K562 (cell line): Measurements from ENCODE around the gene ABCC1. TPM values are rescaled to one million over a fixed set of nuclear protein-coding genes. Genes with fewer than 3 reads are reported as not detected.
A peak's percentile ranks its signal among the peaks of the same experiment; 100 is the strongest.

Experiments used
- AFF4 ChIP-seq: sonication (generic); formaldehyde crosslinking; IDR thresholded peaks from 2 replicates; pipeline ENCODE4 v1.8.0; 2023; ENCODE audit warnings: mild to moderate bottlenecking, missing genetic modification reagents
- CXXC5 ChIP-seq: fragments of 250-450 bp; sonication (Bioruptor Pico); IDR thresholded peaks from 2 replicates; pipeline ENCODE4 v1.8.0; 2022; ENCODE audit warnings: inconsistent platforms, mild to moderate bottlenecking, moderate library complexity
- FOXJ2 ChIP-seq: fragments of 200-800 bp; sonication (Bioruptor generic); IDR thresholded peaks from 2 replicates; pipeline ENCODE4 v1.6.1; 2016; ENCODE audit warnings: missing genetic modification characterization, missing compliant biosample characterization
- L3MBTL2 ChIP-seq: fragments of 450-650 bp; IDR thresholded peaks from 2 replicates; pipeline ENCODE4 v1.6.1; 2016; ENCODE audit warnings: mild to moderate bottlenecking, moderate library complexity
- NCOA1 ChIP-seq: fragments of 450-650 bp; IDR thresholded peaks from 2 replicates; pipeline ENCODE4 v1.6.1; 2016; ENCODE audit warnings: low read depth
- NFIC ChIP-seq: fragments of 450-650 bp; IDR thresholded peaks from 2 replicates; pipeline ENCODE4 v1.6.1; 2017; ENCODE audit warnings: mild to moderate bottlenecking, inconsistent platforms
- PRDM10 ChIP-seq: fragments of 450-650 bp; IDR thresholded peaks from 2 replicates; pipeline ENCODE4 v1.6.1; 2018; ENCODE audit not compliant: partially characterized antibody
- STAT5A ChIP-seq: IDR thresholded peaks from 2 replicates; pipeline ENCODE4 v1.6.1; 2012; ENCODE audit warnings: low read length, inconsistent platforms, borderline replicate concordance
- ZFX ChIP-seq: sonication (generic); formaldehyde crosslinking; IDR thresholded peaks from 2 replicates; pipeline ENCODE4 v1.8.0; 2022; ENCODE audit warnings: mild to moderate bottlenecking, missing genetic modification reagents, moderate library complexity
- ZNF253 ChIP-seq: fragments of 250-450 bp; sonication (Bioruptor Pico); conservative IDR thresholded peaks from 2 replicates; pipeline ENCODE4 v1.6.1; 2021; ENCODE audit warnings: mild to moderate bottlenecking
- ZNF263 ChIP-seq: sonication (generic); formaldehyde crosslinking; IDR thresholded peaks from 2 replicates; pipeline ENCODE4 v1.8.0; 2022; ENCODE audit warnings: mild to moderate bottlenecking, missing genetic modification reagents, borderline replicate concordance
- polyA plus RNA-seq, 8 experiments: library from polyadenylated mRNA; depleted of rRNA in 4 of 8; stranded (reverse) in 5 of 8; unstranded in 3 of 8; fragments of >200 nt; fragmentation: Nextera tagmentation in 2 of 8; fragmentation: Illumina TruSeq in 1 of 8; extraction: Ambion mirVana in 2 of 8; extraction: Trizol in 1 of 8; gene quantifications; 2 replicates each; pipeline versions ENCODE4 v1.2.1 to v1.2.3, GENCODE V29; 2011 to 2014; ENCODE audit warnings: inconsistent platforms in 1 of 8, missing spikeins in 1 of 8
- total RNA-seq, 7 experiments: library from RNA; depleted of rRNA in 6 of 7; stranded (reverse); fragments of >200 nt in 6 of 7; fragmentation: Illumina TruSeq in 2 of 7; extraction: Trizol in 2 of 7; gene quantifications; 2 replicates each; pipeline versions ENCODE4 v1.2.1 to v1.2.3, GENCODE V29; 2011 to 2021; ENCODE audit warnings: low replicate concordance in 1 of 7
- TF ChIP-seq, protein P1 (sequence below): fragments of 200-800 bp; sonication (Bioruptor generic); IDR thresholded peaks from 2 replicates; pipeline ENCODE4 v1.6.1; 2016; ENCODE audit warnings: missing genetic modification characterization, missing compliant biosample characterization
- TF ChIP-seq, protein P2 (sequence below): fragments of 250-450 bp; sonication (Bioruptor Pico); IDR thresholded peaks from 2 replicates; pipeline ENCODE4 v1.8.0; 2022; ENCODE audit warnings: inconsistent platforms, mild to moderate bottlenecking, moderate library complexity, borderline replicate concordance

Gene ABCC1
- total and polyA plus RNA-seq, 9 of the 15 experiments (the other 6 are each of a cell fraction or from before 2014, with no cell fraction given): 3.9 to 41.6 (median 10.0) TPM

- TF ChIP-seq PRDM10: peak; percentile 45
- TF ChIP-seq STAT5A: peak; percentile 32; the same call in 1 of the 2 replicates
- peak; percentile 94; the same call in 1 of the 2 replicates for TF ChIP-seq NCOA1
- TF ChIP-seq AFF4 (CRISPR knock-in tag): no peak
- no peak for TF ChIP-seq ZNF253 (CRISPR knock-in tag)
- peak; percentile 62; the same call in 1 of the 2 replicates for TF ChIP-seq L3MBTL2
- peak; percentile 81; the same call in 1 of the 2 replicates for TF ChIP-seq ZNF263
- TF ChIP-seq NFIC: peak; percentile 95
- peak; percentile 70 for TF ChIP-seq ZFX (CRISPR knock-in tag)
- TF ChIP-seq, protein P1, sequence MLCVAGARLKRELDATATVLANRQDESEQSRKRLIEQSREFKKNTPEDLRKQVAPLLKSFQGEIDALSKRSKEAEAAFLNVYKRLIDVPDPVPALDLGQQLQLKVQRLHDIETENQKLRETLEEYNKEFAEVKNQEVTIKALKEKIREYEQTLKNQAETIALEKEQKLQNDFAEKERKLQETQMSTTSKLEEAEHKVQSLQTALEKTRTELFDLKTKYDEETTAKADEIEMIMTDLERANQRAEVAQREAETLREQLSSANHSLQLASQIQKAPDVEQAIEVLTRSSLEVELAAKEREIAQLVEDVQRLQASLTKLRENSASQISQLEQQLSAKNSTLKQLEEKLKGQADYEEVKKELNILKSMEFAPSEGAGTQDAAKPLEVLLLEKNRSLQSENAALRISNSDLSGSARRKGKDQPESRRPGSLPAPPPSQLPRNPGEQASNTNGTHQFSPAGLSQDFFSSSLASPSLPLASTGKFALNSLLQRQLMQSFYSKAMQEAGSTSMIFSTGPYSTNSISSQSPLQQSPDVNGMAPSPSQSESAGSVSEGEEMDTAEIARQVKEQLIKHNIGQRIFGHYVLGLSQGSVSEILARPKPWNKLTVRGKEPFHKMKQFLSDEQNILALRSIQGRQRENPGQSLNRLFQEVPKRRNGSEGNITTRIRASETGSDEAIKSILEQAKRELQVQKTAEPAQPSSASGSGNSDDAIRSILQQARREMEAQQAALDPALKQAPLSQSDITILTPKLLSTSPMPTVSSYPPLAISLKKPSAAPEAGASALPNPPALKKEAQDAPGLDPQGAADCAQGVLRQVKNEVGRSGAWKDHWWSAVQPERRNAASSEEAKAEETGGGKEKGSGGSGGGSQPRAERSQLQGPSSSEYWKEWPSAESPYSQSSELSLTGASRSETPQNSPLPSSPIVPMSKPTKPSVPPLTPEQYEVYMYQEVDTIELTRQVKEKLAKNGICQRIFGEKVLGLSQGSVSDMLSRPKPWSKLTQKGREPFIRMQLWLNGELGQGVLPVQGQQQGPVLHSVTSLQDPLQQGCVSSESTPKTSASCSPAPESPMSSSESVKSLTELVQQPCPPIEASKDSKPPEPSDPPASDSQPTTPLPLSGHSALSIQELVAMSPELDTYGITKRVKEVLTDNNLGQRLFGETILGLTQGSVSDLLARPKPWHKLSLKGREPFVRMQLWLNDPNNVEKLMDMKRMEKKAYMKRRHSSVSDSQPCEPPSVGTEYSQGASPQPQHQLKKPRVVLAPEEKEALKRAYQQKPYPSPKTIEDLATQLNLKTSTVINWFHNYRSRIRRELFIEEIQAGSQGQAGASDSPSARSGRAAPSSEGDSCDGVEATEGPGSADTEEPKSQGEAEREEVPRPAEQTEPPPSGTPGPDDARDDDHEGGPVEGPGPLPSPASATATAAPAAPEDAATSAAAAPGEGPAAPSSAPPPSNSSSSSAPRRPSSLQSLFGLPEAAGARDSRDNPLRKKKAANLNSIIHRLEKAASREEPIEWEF: 0 out of 2 replicates have a peak, but pooled peaks have one; percentile 65
- TF ChIP-seq CXXC5 (CRISPR knock-in tag): peak; percentile 74
- peak; percentile 80 for TF ChIP-seq FOXJ2
- TF ChIP-seq, protein P2, sequence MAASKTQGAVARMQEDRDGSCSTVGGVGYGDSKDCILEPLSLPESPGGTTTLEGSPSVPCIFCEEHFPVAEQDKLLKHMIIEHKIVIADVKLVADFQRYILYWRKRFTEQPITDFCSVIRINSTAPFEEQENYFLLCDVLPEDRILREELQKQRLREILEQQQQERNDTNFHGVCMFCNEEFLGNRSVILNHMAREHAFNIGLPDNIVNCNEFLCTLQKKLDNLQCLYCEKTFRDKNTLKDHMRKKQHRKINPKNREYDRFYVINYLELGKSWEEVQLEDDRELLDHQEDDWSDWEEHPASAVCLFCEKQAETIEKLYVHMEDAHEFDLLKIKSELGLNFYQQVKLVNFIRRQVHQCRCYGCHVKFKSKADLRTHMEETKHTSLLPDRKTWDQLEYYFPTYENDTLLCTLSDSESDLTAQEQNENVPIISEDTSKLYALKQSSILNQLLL (CRISPR knock-in tag): no peak
Observed at GRCh38 chr16:16021988-16022682, 72.7 kb downstream of the ABCC1 start (continued).
